GM23338 (cell line): Measurements from ENCODE around the gene RWDD4. TPM values are rescaled to one million over a fixed set of nuclear protein-coding genes. Genes with fewer than 3 reads are reported as not detected.

Experiments used
- ATAC-seq: fragments of 200-7000 bp; cut with Tn5 transposase; 3 replicates; pipeline ENCODE4 v1.9.1; 2020
- DNase-seq: peaks from one replicate; pipeline ENCODE4 v3.0.0-alpha.2; 2015; ENCODE audit warnings: low spot score
- H2AFZ ChIP-seq: fragments of 200-600 bp; sonication (generic); 2 replicates; pipeline ENCODE4 v1.8.0; 2016; ENCODE audit warnings: antibody characterized with exemption, mild to moderate bottlenecking, moderate library complexity
- H3F3A ChIP-seq: fragments of 200-600 bp; sonication (generic); replicated peaks from 2 replicates; pipeline ENCODE4 v1.8.0; 2017; ENCODE audit warnings: antibody characterized with exemption, mixed run types, low read depth
- H3K27ac ChIP-seq: fragments of 200-600 bp; sonication (generic); 2 replicates; pipeline ENCODE4 v1.6.1; 2016; ENCODE audit warnings: low read depth
- H3K27me3 ChIP-seq: fragments of 200-600 bp; sonication (generic); 2 replicates; pipeline ENCODE4 v1.8.0; 2016; ENCODE audit warnings: mild to moderate bottlenecking, mixed run types, moderate library complexity; ENCODE audit not compliant: insufficient read depth
- H3K36me3 ChIP-seq: fragments of 200-600 bp; sonication (generic); 2 replicates; pipeline ENCODE4 v1.8.0; 2016; ENCODE audit warnings: mild to moderate bottlenecking; ENCODE audit not compliant: insufficient read depth
- H3K4me1 ChIP-seq: fragments of 200-600 bp; sonication (generic); 2 replicates; pipeline ENCODE4 v1.8.0; 2016; ENCODE audit warnings: mild to moderate bottlenecking, moderate library complexity; ENCODE audit not compliant: insufficient read depth
- H3K4me2 ChIP-seq: fragments of 200-600 bp; sonication (generic); 2 replicates; pipeline ENCODE4 v1.7.1; 2017; ENCODE audit warnings: mixed run types
- H3K4me3 ChIP-seq: fragments of 200-600 bp; sonication (generic); 2 replicates; pipeline ENCODE4 v1.6.1; 2016; ENCODE audit warnings: mixed run types
- H3K79me2 ChIP-seq: fragments of 200-600 bp; sonication (generic); replicated peaks from 2 replicates; pipeline ENCODE4 v1.8.0; 2017; ENCODE audit warnings: mild to moderate bottlenecking; ENCODE audit not compliant: insufficient read depth
- H3K9me2 ChIP-seq: fragments of 200-600 bp; sonication (generic); 2 replicates; pipeline ENCODE4 v1.8.0; 2017; ENCODE audit not compliant: insufficient read depth
- H4K20me1 ChIP-seq: fragments of 200-600 bp; sonication (generic); replicated peaks from 2 replicates; pipeline ENCODE4 v1.8.0; 2017; ENCODE audit warnings: mild to moderate bottlenecking; ENCODE audit not compliant: insufficient read depth
- H3K27ac Mint-ChIP-seq: 2 replicates; pipeline ENCODE4 v1.8.0; 2020; ENCODE audit warnings: inconsistent platforms, mild to moderate bottlenecking, moderate library complexity, mixed read lengths
- H3K27me3 Mint-ChIP-seq: 3 replicates; pipeline ENCODE4 v1.8.0; 2022; ENCODE audit warnings: low read depth, mild to moderate bottlenecking, moderate library complexity, mixed read lengths, inconsistent platforms; ENCODE audit not compliant: insufficient read depth, poor library complexity
- H3K36me3 Mint-ChIP-seq: 3 replicates; pipeline ENCODE4 v1.8.0; 2021; ENCODE audit warnings: low read depth, mild to moderate bottlenecking, inconsistent platforms, moderate library complexity, mixed read lengths
- H3K4me1 Mint-ChIP-seq: 3 replicates; pipeline ENCODE4 v1.8.0; 2020; ENCODE audit warnings: mild to moderate bottlenecking, inconsistent platforms, mixed read lengths
- H3K4me3 Mint-ChIP-seq: 3 replicates; pipeline ENCODE4 v1.8.0; 2021; ENCODE audit warnings: moderate library complexity, mild to moderate bottlenecking, inconsistent platforms, mixed read lengths
- H3K9me3 Mint-ChIP-seq: 3 replicates; pipeline ENCODE4 v1.8.0; 2020; ENCODE audit warnings: moderate library complexity, mild to moderate bottlenecking, inconsistent platforms, mixed read lengths
- CTCF ChIP-seq, 2 experiments: fragments of 200-600 bp in 1 of 2; sonication (generic) in 1 of 2; conservative IDR thresholded peaks; 2 replicates each; pipeline versions ENCODE4 v1.5.1 to v1.6.1; 2016 to 2017; ENCODE audit warnings: antibody characterized with exemption in 2 of 2, low read depth in 2 of 2, mild to moderate bottlenecking in 2 of 2, moderate library complexity in 1 of 2
- NANOG ChIP-seq: IDR thresholded peaks from 2 replicates; pipeline ENCODE4 v1.6.1; 2016; ENCODE audit warnings: antibody characterized with exemption, borderline replicate concordance
- ZNF462 ChIP-seq: fragments of 250-450 bp; sonication (Bioruptor Pico); IDR thresholded peaks from 2 replicates; pipeline ENCODE4 v1.5.0; 2020; ENCODE audit warnings: mild to moderate bottlenecking, moderate library complexity
- polyA plus RNA-seq: library from polyadenylated mRNA; unstranded; fragments of >200 nt; fragmentation: Nextera tagmentation; extraction: Ambion mirVana; gene quantifications from 2 replicates; pipeline ENCODE4 v1.2.1, GENCODE V29; 2016
- total RNA-seq: library from RNA; depleted of rRNA; stranded (reverse); fragments of >200 nt; shearing (Covaris generic); gene quantifications from 2 replicates; pipeline ENCODE4 v1.2.3, GENCODE V29; 2014

The RWDD4 gene
- total and polyA plus RNA-seq, 2 experiments from 2014 or later: 22.4 to 28.9 TPM

- TF ChIP-seq ZNF462: no peak
- no peak for TF ChIP-seq NANOG
Measured at GRCh38 chr4:183601381-183601780, 57.6 kb downstream of the RWDD4 start (continued).

GRCh38 chr4:183600189-183600685, 58.7 kb downstream of the RWDD4 start:
- Mint-ChIP-seq H3K9me3 (no peaks in the 10 kb centered on the region), H3K4me1 (peaks cover 2% of the 10 kb centered on the region; the same call in 1 of the 3 replicates), H3K27ac (no peak overlapping the region), H3K4me3 (no peak overlapping the region), H3K27me3 (no peaks in the 10 kb centered on the region), H3K36me3 (no peaks in the 10 kb centered on the region)
- Histone ChIP-seq H3K27me3 (no peaks in the 10 kb centered on the region), H3K27ac (no peak overlapping the region), H3K79me2 (no peaks in the 10 kb centered on the region), H3K4me1 (no peaks in the 10 kb centered on the region), H3K4me2 (no peak overlapping the region), H4K20me1 (no peaks in the 10 kb centered on the region), H2AFZ (no peak overlapping the region), H3K36me3 (no peaks in the 10 kb centered on the region), H3K4me3 (no peak overlapping the region), H3K9me2 (no peaks in the 10 kb centered on the region), H3F3A (no peaks in the 10 kb centered on the region)
- TF ChIP-seq NANOG: no peak
- TF ChIP-seq CTCF (conservative IDR thresholded peaks at IDR 0.05; ENCODE audit: low read depth in 2 of 2): peak; percentile 69 to 77
- ATAC-seq (peak; percentile 86), DNase-seq (peak; percentile 75)
